MCF 10A (cell line): ENCODE data around the gene ASB3. TPM values are rescaled to one million over a fixed set of nuclear protein-coding genes. Genes with fewer than 3 reads are reported as not detected.

Experiments
- BruUV-seq: library from RNA; stranded (reverse); fragments of 400-500 nt; replicated peaks from 2 replicates; lab custom pipeline; 2021; lab: Mats Ljungman, UMichigan
- CTCF ChIA-PET: fragments of 300-600 bp; sonication (Branson Sonifier 250); formaldehyde crosslinking; extraction: SDS; loops from one replicate; lab custom pipeline; 2021; ENCODE audit warnings: antibody characterized with exemption, inconsistent platforms; lab: Yijun Ruan, JAX
- POLR2A ChIA-PET: fragments of 300-600, 350-650 bp; sonication (Branson Sonifier 250); formaldehyde crosslinking; extraction: SDS; loops from one replicate; lab custom pipeline; 2020; ENCODE audit warnings: antibody characterized with exemption, inconsistent platforms; lab: Yijun Ruan, JAX
- DNase-seq: peaks from one replicate; pipeline ENCODE4 v3.0.0-alpha.2; 2018; ENCODE audit not compliant: unreplicated experiment
- H3K27ac Mint-ChIP-seq: one replicate; pipeline ENCODE4 v1.8.0; 2022; ENCODE audit warnings: mild to moderate bottlenecking, low read depth, mixed read lengths; ENCODE audit not compliant: unreplicated experiment
- H3K27me3 Mint-ChIP-seq: one replicate; pipeline ENCODE4 v1.8.0; 2022; ENCODE audit warnings: mixed read lengths; ENCODE audit not compliant: insufficient read depth, unreplicated experiment
- H3K36me3 Mint-ChIP-seq: one replicate; pipeline ENCODE4 v1.8.0; 2022; ENCODE audit warnings: mild to moderate bottlenecking, moderate library complexity, mixed read lengths; ENCODE audit not compliant: insufficient read depth, unreplicated experiment
- H3K4me1 Mint-ChIP-seq: one replicate; pipeline ENCODE4 v1.8.0; 2022; ENCODE audit warnings: mixed read lengths; ENCODE audit not compliant: insufficient read depth, unreplicated experiment
- H3K4me3 Mint-ChIP-seq: one replicate; pipeline ENCODE4 v1.8.0; 2022; ENCODE audit warnings: mild to moderate bottlenecking, moderate library complexity, mixed read lengths; ENCODE audit not compliant: unreplicated experiment
- H3K9me3 Mint-ChIP-seq: one replicate; pipeline ENCODE4 v1.8.0; 2022; ENCODE audit warnings: mixed read lengths; ENCODE audit not compliant: unreplicated experiment
- CTCF ChIP-seq: fragments of 200-600 bp; IDR thresholded peaks from one replicate; pipeline ENCODE4 v1.8.0; 2022; ENCODE audit warnings: antibody characterized with exemption, mild to moderate bottlenecking; ENCODE audit not compliant: unreplicated experiment
- intact Hi-C: fragments of 100-400 bp; cut with micrococcal nuclease; formaldehyde crosslinking; loops from 2 replicates; pipeline ENCODE4 v1.14.1; 2022
- total RNA-seq: library from RNA; stranded (reverse); gene quantifications from 2 replicates; pipeline ENCODE4 v1.2.3, GENCODE V29; 2022

ASB3 gene
- total RNA-seq, 1 experiment from 2014 or later: 19.7 TPM

- peaks cover 6% of the 10 kb centered on the region for H3K36me3 Mint-ChIP-seq
- DNase-seq: no peak
- POLR2A ChIA-PET: interaction anchor here (0.7 kb wide), 1 partner anchor 116 kb away, joined by 3 read pairs; no protein-coding TSS in a partner anchor
- H3K27me3 Mint-ChIP-seq: no peaks in the 10 kb centered on the region
- CTCF ChIA-PET: interaction anchor here (1.1 kb wide), 1 partner anchor 35 kb away, joined by 4 read pairs; no protein-coding TSS in a partner anchor
- TF ChIP-seq CTCF: no peak
- intact Hi-C loops: no loop called here
- no peak overlapping the region for H3K4me3 Mint-ChIP-seq
- peaks cover 12% of the 10 kb centered on the region for H3K4me1 Mint-ChIP-seq
- H3K9me3 Mint-ChIP-seq: no peaks in the 10 kb centered on the region
- BruUV-seq: no TSS peak
- no peak overlapping the region for H3K27ac Mint-ChIP-seq
Measured at GRCh38 chr2:53629001-53629400, 157.8 kb downstream of the ASB3 start.

GRCh38 chr2:53622141-53622540 lies 164.6 kb downstream of the ASB3 start:
- TF ChIP-seq CTCF: no peak
- ChIA-PET POLR2A (no interaction called here), CTCF (interaction anchor here (1.1 to 1.5 kb wide), 2 partner anchors 46 to 185 kb away, joined by 3 read pairs; no protein-coding TSS in a partner anchor)
- no peak overlapping the region for H3K27ac Mint-ChIP-seq
- peaks cover 6% of the 10 kb centered on the region for H3K36me3 Mint-ChIP-seq
- BruUV-seq: no TSS peak
- no peak overlapping the region for H3K4me3 Mint-ChIP-seq
- no peaks in the 10 kb centered on the region for H3K27me3 Mint-ChIP-seq
- no peaks in the 10 kb centered on the region for H3K9me3 Mint-ChIP-seq
- intact Hi-C loops: no loop called here
- H3K4me1 Mint-ChIP-seq: no peaks in the 10 kb centered on the region
- DNase-seq: no peak

GRCh38 chr2:53620981-53621380 lies 165.8 kb downstream of the ASB3 start:
- ChIA-PET POLR2A (no interaction called here), CTCF (no interaction called here)
- Mint-ChIP-seq H3K4me3 (no peak overlapping the region), H3K27ac (no peak overlapping the region), H3K9me3 (no peaks in the 10 kb centered on the region), H3K27me3 (no peaks in the 10 kb centered on the region), H3K4me1 (no peaks in the 10 kb centered on the region), H3K36me3 (peaks cover 6% of the 10 kb centered on the region)
- DNase-seq: no peak
- no peak for TF ChIP-seq CTCF
- BruUV-seq: no TSS peak
- intact Hi-C loops: no loop called here

Other genes with a start within 250 kb of the ASB3 start
- gene CHAC2, start 19.1 kb downstream of the ASB3 start, total RNA-seq: 7.4 and 10.5 TPM in 2 replicates
- 51.4 and 68.1 TPM in 2 replicates for gene ERLEC1, start 91 bp upstream of the ASB3 start, total RNA-seq
- 4.0 and 5.2 TPM in 2 replicates for gene GPR75, start 73.0 kb upstream of the ASB3 start, total RNA-seq
- 54.8 and 65.2 TPM in 2 replicates for gene PSME4, start 184.0 kb upstream of the ASB3 start, total RNA-seq